ENCODE results near the gene STPG1. TPM values are rescaled to one million over a fixed set of nuclear protein-coding genes. Genes with fewer than 3 reads are reported as not detected.

The STPG1 gene
- total RNA-seq, 1 experiment from 2014 or later, result 14.9 TPM

DNA sequence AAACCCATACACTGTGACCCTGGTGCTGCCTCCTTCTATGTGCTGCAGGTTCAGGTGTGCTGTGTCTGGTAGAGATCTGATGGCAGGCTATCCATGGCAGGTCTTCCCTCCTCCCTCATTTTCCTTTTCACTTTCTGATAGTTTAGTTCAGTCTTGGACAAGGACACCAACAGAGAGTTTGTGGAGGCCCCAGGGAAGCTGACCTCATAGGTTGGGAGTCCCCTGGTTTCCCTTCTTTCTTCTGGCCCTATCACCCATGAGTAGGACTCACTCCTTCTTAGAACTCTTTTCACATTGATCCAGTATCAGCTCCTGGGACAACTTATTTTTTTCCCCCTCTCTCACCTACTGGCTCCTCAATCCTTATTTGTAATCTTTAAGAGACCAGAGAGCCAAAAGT, 86.1 kb downstream of the STPG1 start:
- H3K36me3 ChIP-seq (ENCODE audit: low read depth, low read length), result no peaks in the 10 kb centered on the region
- H3K4me2 ChIP-seq (ENCODE audit: low read length), result no peak overlapping the region
- ChIA-PET CTCF (no interaction called here), POLR2A (ENCODE audit: unreplicated experiment) (no interaction called here)
- DNase-seq, result no peak
- H3K4me1 ChIP-seq (ENCODE audit: insufficient read depth, low read length), result peaks cover 17% of the 10 kb centered on the region
- TF ChIP-seq EZH2phosphoT487 (IDR thresholded peaks at IDR 0.05; ENCODE audit: borderline replicate concordance, low read length) (no peak), EZH2 (IDR thresholded peaks at IDR 0.05; ENCODE audit: low read length, unreplicated experiment) (no peak)
- TF ChIP-seq, protein P1, sequence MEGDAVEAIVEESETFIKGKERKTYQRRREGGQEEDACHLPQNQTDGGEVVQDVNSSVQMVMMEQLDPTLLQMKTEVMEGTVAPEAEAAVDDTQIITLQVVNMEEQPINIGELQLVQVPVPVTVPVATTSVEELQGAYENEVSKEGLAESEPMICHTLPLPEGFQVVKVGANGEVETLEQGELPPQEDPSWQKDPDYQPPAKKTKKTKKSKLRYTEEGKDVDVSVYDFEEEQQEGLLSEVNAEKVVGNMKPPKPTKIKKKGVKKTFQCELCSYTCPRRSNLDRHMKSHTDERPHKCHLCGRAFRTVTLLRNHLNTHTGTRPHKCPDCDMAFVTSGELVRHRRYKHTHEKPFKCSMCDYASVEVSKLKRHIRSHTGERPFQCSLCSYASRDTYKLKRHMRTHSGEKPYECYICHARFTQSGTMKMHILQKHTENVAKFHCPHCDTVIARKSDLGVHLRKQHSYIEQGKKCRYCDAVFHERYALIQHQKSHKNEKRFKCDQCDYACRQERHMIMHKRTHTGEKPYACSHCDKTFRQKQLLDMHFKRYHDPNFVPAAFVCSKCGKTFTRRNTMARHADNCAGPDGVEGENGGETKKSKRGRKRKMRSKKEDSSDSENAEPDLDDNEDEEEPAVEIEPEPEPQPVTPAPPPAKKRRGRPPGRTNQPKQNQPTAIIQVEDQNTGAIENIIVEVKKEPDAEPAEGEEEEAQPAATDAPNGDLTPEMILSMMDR (conservative IDR thresholded peaks at IDR 0.05; ENCODE audit: low read depth, low read length), result no peak
- H2AFZ ChIP-seq (ENCODE audit: low read length), result no peak overlapping the region
- H4K20me1 ChIP-seq (ENCODE audit: low read length), result no peaks in the 10 kb centered on the region
- H3K27ac ChIP-seq (ENCODE audit: low read length), result no peak overlapping the region
- no peak for ATAC-seq
- no peaks in the 10 kb centered on the region for H3K27me3 ChIP-seq (ENCODE audit: low read length)
- no TSS peak for BruUV-seq (replicated peaks)
- no peak overlapping the region for H3K9ac ChIP-seq (ENCODE audit: low read length)
- H3K79me2 ChIP-seq (ENCODE audit: low read length), result no peaks in the 10 kb centered on the region
- H3K9me2 ChIP-seq (replicated peaks; ENCODE audit: low read length), result no peaks in the 10 kb centered on the region
- H3K4me3 ChIP-seq (ENCODE audit: low read length), result no peak overlapping the region
- H3K9me3 ChIP-seq (ENCODE audit: low read length), result no peaks in the 10 kb centered on the region
- intact Hi-C loops (cut with micrococcal nuclease), result no loop called here
- H3F3A ChIP-seq (ENCODE audit: low read length, unreplicated experiment), result no peaks in the 10 kb centered on the region

GRCh38 chr1:24325587-24326449, 87.8 kb downstream of the STPG1 start:
- ATAC-seq (no peak), DNase-seq (no peak)
- Histone ChIP-seq H3K79me2 (ENCODE audit: low read length) (no peaks in the 10 kb centered on the region), H3K9me2 (replicated peaks; ENCODE audit: low read length) (no peaks in the 10 kb centered on the region), H3K4me1 (ENCODE audit: insufficient read depth, low read length) (peaks cover 30% of the 10 kb centered on the region), H3K9ac (ENCODE audit: low read length) (no peak overlapping the region), H3K27ac (ENCODE audit: low read length) (no peak overlapping the region), H4K20me1 (ENCODE audit: low read length) (no peaks in the 10 kb centered on the region), H3K27me3 (ENCODE audit: low read length) (no peaks in the 10 kb centered on the region), H3F3A (ENCODE audit: low read length, unreplicated experiment) (no peaks in the 10 kb centered on the region), H3K9me3 (ENCODE audit: low read length) (no peaks in the 10 kb centered on the region), H3K4me3 (ENCODE audit: low read length) (no peak overlapping the region), H3K4me2 (ENCODE audit: low read length) (no peak overlapping the region), H2AFZ (ENCODE audit: low read length) (no peak overlapping the region), H3K36me3 (ENCODE audit: low read depth, low read length) (no peaks in the 10 kb centered on the region)
- intact Hi-C loops (cut with micrococcal nuclease), result no loop called here
- no TSS peak for BruUV-seq (replicated peaks)
- ChIA-PET POLR2A (ENCODE audit: unreplicated experiment) (no interaction called here), CTCF (no interaction called here)
- TF ChIP-seq EZH2phosphoT487 (IDR thresholded peaks at IDR 0.05; ENCODE audit: borderline replicate concordance, low read length), result no peak
- TF ChIP-seq, protein P1 (conservative IDR thresholded peaks at IDR 0.05; ENCODE audit: low read depth, low read length), result no peak

GRCh38 chr1:24324903-24325302, 88.7 kb downstream of the STPG1 start:
- ATAC-seq (no peak), DNase-seq (no peak)
- TF ChIP-seq EZH2 (IDR thresholded peaks at IDR 0.05; ENCODE audit: low read length, unreplicated experiment) (no peak), EZH2phosphoT487 (IDR thresholded peaks at IDR 0.05; ENCODE audit: borderline replicate concordance, low read length) (no peak)
- TF ChIP-seq, protein P1 (conservative IDR thresholded peaks at IDR 0.05; ENCODE audit: low read depth, low read length), result no peak
- Histone ChIP-seq H3K9me2 (replicated peaks; ENCODE audit: low read length) (no peaks in the 10 kb centered on the region), H3K27ac (ENCODE audit: low read length) (no peak overlapping the region), H3K79me2 (ENCODE audit: low read length) (no peaks in the 10 kb centered on the region), H3K9ac (ENCODE audit: low read length) (no peak overlapping the region), H3K27me3 (ENCODE audit: low read length) (no peaks in the 10 kb centered on the region), H3K36me3 (ENCODE audit: low read depth, low read length) (no peaks in the 10 kb centered on the region), H3F3A (ENCODE audit: low read length, unreplicated experiment) (no peaks in the 10 kb centered on the region), H3K4me2 (ENCODE audit: low read length) (no peak overlapping the region), H4K20me1 (ENCODE audit: low read length) (no peaks in the 10 kb centered on the region), H3K4me1 (ENCODE audit: insufficient read depth, low read length) (peaks cover 37% of the 10 kb centered on the region), H3K4me3 (ENCODE audit: low read length) (no peak overlapping the region), H2AFZ (ENCODE audit: low read length) (no peak overlapping the region), H3K9me3 (ENCODE audit: low read length) (no peaks in the 10 kb centered on the region)
- POLR2A ChIA-PET (ENCODE audit: unreplicated experiment), result no interaction called here
- no TSS peak for BruUV-seq (replicated peaks)
- intact Hi-C loops (cut with micrococcal nuclease), result no loop called here
- CTCF ChIA-PET, result no interaction called here
